Ovary (tissue), 9 donors: Measurements from ENCODE around the gene EEF1G. TPM values are rescaled to one million over a fixed set of nuclear protein-coding genes. Genes with fewer than 3 reads are reported as not detected.
"Not testable (repeated sequence)": the region's sequence is repeated elsewhere in the genome, so short reads cannot be mapped to it uniquely, and the experiment has no call there.

ENCODE experiments used
- DNase-seq, 5 donors: peaks; one replicate each; pipeline ENCODE4 v3.0.0-alpha.2; 2019 to 2020
- H3K27ac ChIP-seq, 2 donors: fragments of 200-600 bp; one replicate each; pipeline versions ENCODE4 v1.5.1 to v1.8.0; 2019 to 2022
- H3K27me3 ChIP-seq: fragments of 200-600 bp; one replicate; pipeline ENCODE4 v1.8.0; 2022
- H3K36me3 ChIP-seq: fragments of 200-600 bp; sonication (generic); one replicate; pipeline ENCODE4 v1.5.1; 2019
- H3K4me1 ChIP-seq: one replicate; pipeline ENCODE4 v1.8.1; 2013; ENCODE audit warnings: mild to moderate bottlenecking, moderate library complexity; ENCODE audit not compliant: insufficient read depth
- H3K4me3 ChIP-seq: fragments of 200-600 bp; sonication (generic); one replicate; pipeline ENCODE4 v1.5.1; 2017
- H3K9me3 ChIP-seq, 2 donors: fragments of 200-600 bp in 1 of 2; sonication (generic) in 1 of 2; one replicate each; pipeline versions ENCODE4 v1.5.1 to v1.8.1; 2013 to 2019; ENCODE audit warnings: mild to moderate bottlenecking in 1 of 2, moderate library complexity in 1 of 2
- EP300 ChIP-seq: sonication (generic); formaldehyde crosslinking; IDR thresholded peaks from one replicate; pipeline ENCODE4 v1.6.1; 2017; ENCODE audit warnings: antibody characterized with exemption
- POLR2A ChIP-seq: fragments of 450-650 bp; IDR thresholded peaks from one replicate; pipeline ENCODE4 v1.6.1; 2017; ENCODE audit warnings: antibody characterized with exemption, mild to moderate bottlenecking, moderate library complexity
- WGBS, 3 donors: extraction: QIAGEN DNeasy Blood & Tissue Kit in 1 of 3; methylation state at CpG; one replicate each; pipeline versions ENCODE4 v1.1.5 to v1.1.7; 2013 to 2017; 5-methylcytosine and 5-hydroxymethylcytosine counted together
- intact Hi-C, 4 donors: fragments of 100-400 bp; cut with DNase I; formaldehyde crosslinking; loops; one replicate each; pipeline versions ENCODE4 v1.11.0 to v1.15.1; 2022 to 2023
- polyA plus RNA-seq, 2 donors: library from polyadenylated mRNA; stranded (reverse); fragments of 200-250 nt in 1 of 2; fragments of 350-450 nt in 1 of 2; fragmentation: Illumina TruSeq in 1 of 2; extraction: RNeasy Lipid Tissue Mini Kit (QIAGEN cat#74804) in 1 of 2; gene quantifications; one replicate each; pipeline ENCODE4 v1.2.3, GENCODE V29; 2013 to 2014
- total RNA-seq, 7 donors: library from RNA; depleted of rRNA in 2 of 7; stranded (reverse); fragments of >200 nt in 2 of 7; fragmentation: NEBNext Ultra II Directional in 3 of 7; extraction: Animal tissue kit (Norgen Biotek cat#: 25700) in 3 of 7; gene quantifications; one replicate each; pipeline versions ENCODE4 v1.1.0 to v1.2.4, GENCODE V29; 2016 to 2023
- TF ChIP-seq, protein P1 (sequence below), 3 donors: fragments of 450-650 bp in 2 of 3; fragments of 200-600 bp in 1 of 3; IDR thresholded peaks; one replicate each; pipeline versions ENCODE4 v1.5.1 to v1.8.0; 2016 to 2022; ENCODE audit warnings: antibody characterized with exemption in 3 of 3, mild to moderate bottlenecking in 1 of 3
- donor health status: DM: no; HTN: no; CAD: no; lungs with moderate emphysema.
- donor health status: DM: no; HTN: no; CAD: no.
- donor health status: Bipolar disorder and iron deficiency.
- donor health status: DM: yes; HTN: yes; CAD: no.
- donor health status: DM: no; HTN: no; CAD: no.
- donor health status: DM: yes; HTN: yes; CAD: no.

EEF1G gene
- total and polyA plus RNA-seq, 9 donors, result 2,147 to 3,023 (median 2,476) TPM

DNA sequence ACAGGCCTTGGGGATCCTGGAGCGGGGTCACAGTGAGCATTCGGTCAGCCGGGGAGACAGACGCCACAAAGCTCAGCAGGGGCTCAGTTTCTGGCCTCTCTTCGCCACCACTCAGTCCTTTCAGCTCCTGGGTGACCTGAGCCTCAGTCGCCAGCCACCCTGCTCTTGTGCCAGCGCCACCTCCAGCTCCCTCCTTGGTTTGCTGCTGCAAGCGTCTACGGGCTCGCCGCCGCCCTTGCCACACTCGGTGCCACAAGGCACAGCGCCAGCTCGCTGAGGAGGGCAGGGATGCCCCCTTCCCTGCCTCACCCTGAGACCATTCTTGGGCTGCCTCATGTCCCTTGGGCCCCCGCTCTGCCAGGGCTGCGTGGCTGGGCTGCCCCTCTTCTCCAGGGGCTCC lies 1.5 kb upstream of the EEF1G start:
- no peaks in the 10 kb centered on the region for H3K27me3 ChIP-seq
- TF ChIP-seq EP300, result no peak
- TF ChIP-seq, protein P1, sequence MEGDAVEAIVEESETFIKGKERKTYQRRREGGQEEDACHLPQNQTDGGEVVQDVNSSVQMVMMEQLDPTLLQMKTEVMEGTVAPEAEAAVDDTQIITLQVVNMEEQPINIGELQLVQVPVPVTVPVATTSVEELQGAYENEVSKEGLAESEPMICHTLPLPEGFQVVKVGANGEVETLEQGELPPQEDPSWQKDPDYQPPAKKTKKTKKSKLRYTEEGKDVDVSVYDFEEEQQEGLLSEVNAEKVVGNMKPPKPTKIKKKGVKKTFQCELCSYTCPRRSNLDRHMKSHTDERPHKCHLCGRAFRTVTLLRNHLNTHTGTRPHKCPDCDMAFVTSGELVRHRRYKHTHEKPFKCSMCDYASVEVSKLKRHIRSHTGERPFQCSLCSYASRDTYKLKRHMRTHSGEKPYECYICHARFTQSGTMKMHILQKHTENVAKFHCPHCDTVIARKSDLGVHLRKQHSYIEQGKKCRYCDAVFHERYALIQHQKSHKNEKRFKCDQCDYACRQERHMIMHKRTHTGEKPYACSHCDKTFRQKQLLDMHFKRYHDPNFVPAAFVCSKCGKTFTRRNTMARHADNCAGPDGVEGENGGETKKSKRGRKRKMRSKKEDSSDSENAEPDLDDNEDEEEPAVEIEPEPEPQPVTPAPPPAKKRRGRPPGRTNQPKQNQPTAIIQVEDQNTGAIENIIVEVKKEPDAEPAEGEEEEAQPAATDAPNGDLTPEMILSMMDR (IDR thresholded peaks at IDR 0.05), result no peak
- no peak for TF ChIP-seq POLR2A
- 21 to 24% (median 24%) methylated on average over 17 of the region's 17 CpGs for WGBS, 3 donors
- peak overlapping the region; percentile 64 for H3K4me3 ChIP-seq
- intact Hi-C loops, result no loop called here
- H3K27ac ChIP-seq, result peak overlapping the region; percentile 78 to 85
- no peaks in the 10 kb centered on the region for H3K36me3 ChIP-seq
- H3K9me3 ChIP-seq, result no peaks in the 10 kb centered on the region
- H3K4me1 ChIP-seq, result peaks cover 7% of the 10 kb centered on the region
- DNase-seq, result peak in 3 of 5 donors; percentile 60 to 62 (median 61)

DNA sequence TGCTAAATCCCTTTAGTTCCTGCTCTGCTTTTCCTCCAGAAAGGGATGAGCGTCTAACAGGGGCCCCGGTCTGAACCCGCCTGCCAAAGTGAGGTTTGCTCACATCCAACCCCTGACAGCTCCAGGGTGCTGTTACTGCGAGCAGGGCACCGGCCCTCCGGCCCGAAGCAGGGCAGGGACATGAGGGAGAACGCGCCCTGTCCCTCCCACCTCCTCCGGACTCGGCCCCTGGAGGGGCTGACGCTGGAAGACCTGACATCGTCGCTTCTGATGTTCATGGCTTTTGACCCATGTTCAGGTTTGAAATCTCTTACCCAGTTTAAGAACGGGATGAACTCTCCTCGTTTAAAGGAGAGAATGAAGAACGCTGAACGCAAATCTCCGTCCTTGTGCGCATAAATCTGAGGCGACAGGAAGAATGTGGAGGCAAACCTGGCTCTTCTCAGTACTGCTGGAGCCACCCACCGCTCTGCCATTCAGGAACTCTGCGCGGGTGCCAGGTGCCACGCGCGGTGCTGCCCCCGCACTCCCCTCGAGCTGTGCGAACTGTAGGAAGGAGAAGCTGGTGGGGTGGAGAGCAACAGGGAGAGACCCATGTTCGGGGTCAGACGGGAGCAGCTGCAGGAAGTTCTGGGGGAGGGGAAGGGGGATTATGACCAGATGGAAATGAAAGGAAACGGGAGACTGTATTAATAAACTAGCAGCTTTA lies 826 bp upstream of the EEF1G start:
- H3K27me3 ChIP-seq, result no peaks in the 10 kb centered on the region
- H3K27ac ChIP-seq, result peak overlapping the region; percentile 78 to 85
- WGBS, 3 donors, result 0 to 1% (median 1%) methylated on average over 33 of the region's 33 CpGs
- H3K4me1 ChIP-seq, result peaks cover 7% of the 10 kb centered on the region
- no peaks in the 10 kb centered on the region for H3K36me3 ChIP-seq
- peak; percentile 50 to 71 (median 51) for DNase-seq
- peak overlapping the region; percentile 64 for H3K4me3 ChIP-seq
- intact Hi-C loops, result no loop called here
- H3K9me3 ChIP-seq, result no peaks in the 10 kb centered on the region
- TF ChIP-seq POLR2A (no peak), EP300 (no peak)
- TF ChIP-seq, protein P1 (IDR thresholded peaks at IDR 0.05), result no peak

DNA sequence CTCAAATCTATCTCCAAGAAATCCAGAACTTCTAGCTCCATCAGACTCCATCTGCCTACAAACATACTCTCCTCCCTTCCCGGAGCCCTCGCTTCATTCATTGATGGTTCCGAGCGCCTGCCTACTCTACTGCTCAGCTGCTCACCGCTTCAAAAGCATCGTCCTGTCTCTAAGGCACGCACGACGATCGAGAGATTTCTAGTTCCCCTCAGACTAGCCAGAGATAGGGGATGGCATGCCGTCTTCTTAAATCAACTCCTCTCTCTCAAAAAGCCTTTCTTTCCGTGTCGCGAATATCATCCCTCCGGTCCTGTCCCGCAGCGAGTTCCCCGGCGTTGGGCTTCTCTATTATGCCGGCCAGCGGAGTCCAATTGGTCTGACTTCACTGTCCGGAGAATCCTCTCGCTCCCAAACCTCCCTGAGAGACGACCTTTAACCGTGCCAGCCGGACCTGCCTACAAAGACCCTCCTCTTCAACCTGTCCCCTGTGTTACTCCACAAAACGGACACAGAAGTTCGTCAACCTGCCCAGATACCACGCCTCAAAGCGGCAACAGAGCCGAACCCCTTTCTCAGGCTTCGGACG lies 592 bp downstream of the EEF1G start:
- H3K4me1 ChIP-seq, result peaks cover 7% of the 10 kb centered on the region
- 0 to 1% (median 0%) methylated on average over 33 of the region's 33 CpGs for WGBS, 3 donors
- DNase-seq, result no peak

DNA sequence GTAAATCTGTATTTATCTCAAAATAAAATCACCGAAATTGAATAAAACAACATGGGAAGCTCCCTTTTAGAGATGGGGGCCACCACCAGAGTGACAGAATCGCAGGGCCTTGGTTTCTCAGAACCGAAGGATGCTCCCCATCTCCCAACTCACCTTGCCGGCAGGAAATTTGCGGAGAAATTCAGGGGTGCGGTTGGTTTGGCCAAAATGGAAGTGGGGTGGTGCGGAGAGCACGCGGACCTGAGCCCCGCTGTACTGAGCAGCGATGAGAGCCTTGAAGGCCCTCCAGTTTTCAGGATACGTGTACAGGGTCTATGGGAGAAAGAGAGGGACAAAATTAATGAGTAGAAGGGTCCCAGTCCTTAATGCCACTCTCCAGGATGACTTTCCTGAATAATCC lies 1.3 kb downstream of the EEF1G start:
- Histone ChIP-seq H3K9me3 (no peaks in the 10 kb centered on the region), H3K27me3 (no peaks in the 10 kb centered on the region), H3K4me3 (peak overlapping the region; percentile 85), H3K27ac (peak overlapping the region in 1 of 2 donors; percentile 45), H3K4me1 (peaks cover 7% of the 10 kb centered on the region), H3K36me3 (no peaks in the 10 kb centered on the region)
- WGBS, 3 donors, result 46 to 64% (median 54%) methylated on average over 12 of the region's 12 CpGs
- DNase-seq, result peak in 1 of 5 donors; percentile 21
- TF ChIP-seq EP300, result no peak
- no peak for TF ChIP-seq POLR2A
- TF ChIP-seq, protein P1 (IDR thresholded peaks at IDR 0.05), result no peak
- intact Hi-C loops, result no loop called here

More for the DNA sequence above, 592 bp downstream of the EEF1G start:
- TF ChIP-seq POLR2A (no peak), EP300 (no peak)
- TF ChIP-seq, protein P1 (IDR thresholded peaks at IDR 0.05), result no peak
- Histone ChIP-seq H3K36me3 (no peaks in the 10 kb centered on the region), H3K27me3 (no peaks in the 10 kb centered on the region), H3K9me3 (no peaks in the 10 kb centered on the region), H3K4me3 (peak overlapping the region; percentile 85), H3K27ac (peak overlapping the region; percentile 38 to 45)
- intact Hi-C loops, result no loop called here

DNA sequence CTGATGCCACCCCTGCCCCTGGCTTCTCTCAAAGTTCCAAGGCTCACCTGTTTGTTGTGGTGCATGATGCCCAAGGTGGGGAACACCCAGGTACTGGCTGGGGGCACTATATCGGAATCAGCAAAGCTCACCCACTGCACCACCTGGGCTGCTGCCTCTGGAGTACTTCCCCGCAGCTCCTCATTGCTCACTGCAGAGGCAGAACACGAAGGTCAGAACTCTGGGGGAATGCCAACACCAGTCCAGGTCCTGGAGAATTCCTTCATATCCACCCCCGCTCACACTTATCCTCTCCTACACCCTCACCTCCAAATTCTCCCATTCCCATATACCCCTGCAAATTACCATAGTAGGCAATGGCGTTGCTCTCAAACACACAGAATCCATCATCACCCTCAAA lies 2.2 kb downstream of the EEF1G start:
- H3K4me1 ChIP-seq, H3K27ac ChIP-seq, intact Hi-C loops, H3K9me3 ChIP-seq, H3K36me3 ChIP-seq, H3K27me3 ChIP-seq, H3K4me3 ChIP-seq: not testable (repeated sequence)
- peak in 1 of 5 donors; percentile 12 for DNase-seq
- 60 to 74% (median 66%) methylated on average over 5 of the region's 5 CpGs for WGBS, 3 donors

DNA sequence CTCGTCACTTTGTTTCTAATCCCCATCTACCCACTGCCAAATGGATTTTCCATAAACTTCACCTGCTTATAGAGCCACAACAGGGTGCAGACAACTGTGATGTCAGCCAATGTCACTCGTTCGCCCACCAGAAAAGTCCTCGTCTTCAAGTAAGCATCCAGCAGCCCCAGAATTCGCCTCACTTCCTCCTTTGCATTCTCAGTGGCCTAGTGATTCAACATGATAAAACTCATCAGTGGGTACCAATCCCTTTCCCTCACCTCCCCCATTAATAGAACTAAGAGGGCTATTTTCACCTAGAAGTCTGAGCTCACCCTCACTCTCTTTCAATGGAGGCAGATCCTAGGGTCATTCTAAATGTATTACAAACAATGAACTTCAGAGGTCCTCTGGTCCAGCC lies 2.8 kb downstream of the EEF1G start:
- H3K36me3 ChIP-seq, H3K4me3 ChIP-seq, H3K27ac ChIP-seq, intact Hi-C loops, DNase-seq, H3K4me1 ChIP-seq, H3K9me3 ChIP-seq, H3K27me3 ChIP-seq: not testable (repeated sequence)
- WGBS, 3 donors, result 90 to 94% (median 93%) methylated on average over 5 of the region's 5 CpGs
